Measurements from ENCODE around the gene ZFP1. TPM values are rescaled to one million over a fixed set of nuclear protein-coding genes. Genes with fewer than 3 reads are reported as not detected.

Gene ZFP1
- total RNA-seq, 2 experiments from 2014 or later: 14.8 to 17.3 TPM

DNA sequence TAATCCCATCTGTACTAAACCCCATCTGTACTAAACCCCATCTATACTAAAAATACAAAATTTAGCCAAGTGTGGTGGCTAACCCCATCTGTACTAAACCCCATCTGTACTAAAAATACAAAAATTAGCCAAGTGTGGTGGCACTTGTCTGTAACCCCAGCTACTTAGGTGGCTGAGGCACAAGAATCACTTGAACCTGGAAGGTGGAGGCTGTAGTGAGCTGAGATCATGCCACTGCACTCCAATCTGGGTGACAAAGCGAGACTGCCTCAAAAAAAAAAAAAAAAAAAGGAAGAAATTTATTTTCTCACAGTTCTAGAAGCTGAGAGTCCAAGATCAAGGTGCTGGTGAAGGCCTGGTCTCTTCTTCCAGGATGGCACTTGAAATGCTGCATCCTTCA, 12.1 kb downstream of the ZFP1 start:
- no peak overlapping the region for H3K27ac Mint-ChIP-seq
- ChIA-PET CTCF (no interaction called here), POLR2A (no interaction called here)
- no peak for ATAC-seq
- peaks cover 5% of the 10 kb centered on the region for H3K9me3 Mint-ChIP-seq (ENCODE audit: low read depth)
- intact Hi-C loops (cut with DNase I, micrococcal nuclease): no loop called here
- no peaks in the 10 kb centered on the region for H3K4me1 Mint-ChIP-seq
- no peak for DNase-seq
- H3K36me3 Mint-ChIP-seq (ENCODE audit: low read depth): peaks cover 49% of the 10 kb centered on the region
- H3K4me3 Mint-ChIP-seq: no peak overlapping the region
- no peaks in the 10 kb centered on the region for H3K27me3 Mint-ChIP-seq

DNA sequence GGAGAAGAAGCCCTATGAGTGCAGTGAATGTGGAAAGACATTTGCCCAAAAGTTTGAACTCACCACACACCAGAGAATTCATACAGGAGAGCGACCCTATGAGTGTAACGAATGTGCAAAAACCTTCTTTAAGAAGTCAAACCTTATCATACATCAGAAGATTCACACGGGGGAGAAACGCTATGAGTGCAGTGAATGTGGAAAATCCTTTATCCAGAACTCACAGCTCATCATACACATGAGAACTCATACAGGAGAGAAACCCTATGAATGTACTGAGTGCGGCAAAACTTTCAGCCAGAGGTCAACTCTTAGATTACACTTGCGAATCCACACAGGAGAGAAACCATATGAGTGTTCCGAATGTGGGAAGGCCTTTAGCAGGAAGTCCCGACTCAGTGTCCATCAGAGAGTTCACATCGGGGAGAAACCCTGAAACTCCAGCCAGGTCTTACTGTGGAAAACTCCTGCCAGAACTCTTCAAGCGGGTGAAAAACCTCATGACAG, 21.6 kb downstream of the ZFP1 start:
- peaks cover 73% of the 10 kb centered on the region for H3K36me3 Mint-ChIP-seq (ENCODE audit: low read depth)
- H3K27ac Mint-ChIP-seq: no peak overlapping the region
- CTCF ChIA-PET: no interaction called here
- intact Hi-C loops (cut with DNase I, micrococcal nuclease): no loop called here
- H3K27me3 Mint-ChIP-seq: no peaks in the 10 kb centered on the region
- H3K9me3 Mint-ChIP-seq (ENCODE audit: low read depth): peaks cover 56% of the 10 kb centered on the region
- H3K4me3 Mint-ChIP-seq: no peak overlapping the region
- H3K4me1 Mint-ChIP-seq: no peaks in the 10 kb centered on the region
- POLR2A ChIA-PET: no interaction called here
- ATAC-seq (no peak), DNase-seq (no peak)

DNA sequence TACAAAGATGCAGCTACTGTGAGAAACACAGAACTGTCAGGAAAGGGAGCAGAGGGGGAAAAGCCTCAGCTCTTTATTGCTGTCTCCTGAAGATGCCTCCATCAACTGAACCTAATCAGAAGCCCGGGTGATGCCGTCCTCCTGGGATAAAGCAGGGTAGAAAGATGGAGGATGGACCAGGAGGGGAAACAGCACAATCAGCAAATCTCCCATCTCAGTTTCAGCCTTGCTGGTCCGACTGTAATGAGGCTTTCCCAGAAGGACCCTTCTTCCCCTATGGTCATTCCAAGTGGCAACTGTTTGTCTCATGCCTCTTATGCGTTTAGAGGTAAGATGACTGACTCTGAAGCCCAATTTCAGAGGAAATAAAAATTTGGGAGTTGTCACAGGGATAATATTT, 24.3 kb downstream of the ZFP1 start:
- no peak overlapping the region for H3K27ac Mint-ChIP-seq
- no peaks in the 10 kb centered on the region for H3K27me3 Mint-ChIP-seq
- H3K9me3 Mint-ChIP-seq (ENCODE audit: low read depth): peaks cover 68% of the 10 kb centered on the region
- H3K4me3 Mint-ChIP-seq: no peak overlapping the region
- H3K36me3 Mint-ChIP-seq (ENCODE audit: low read depth): peaks cover 54% of the 10 kb centered on the region
- CTCF ChIA-PET: no interaction called here
- intact Hi-C loops (cut with DNase I, micrococcal nuclease): no loop called here
- no peaks in the 10 kb centered on the region for H3K4me1 Mint-ChIP-seq
- DNase-seq (no peak), ATAC-seq (no peak)
- POLR2A ChIA-PET: interaction anchor here (0.8 kb wide), 1 partner anchor 161 kb away, joined by 3 read pairs; no protein-coding TSS in a partner anchor

DNA sequence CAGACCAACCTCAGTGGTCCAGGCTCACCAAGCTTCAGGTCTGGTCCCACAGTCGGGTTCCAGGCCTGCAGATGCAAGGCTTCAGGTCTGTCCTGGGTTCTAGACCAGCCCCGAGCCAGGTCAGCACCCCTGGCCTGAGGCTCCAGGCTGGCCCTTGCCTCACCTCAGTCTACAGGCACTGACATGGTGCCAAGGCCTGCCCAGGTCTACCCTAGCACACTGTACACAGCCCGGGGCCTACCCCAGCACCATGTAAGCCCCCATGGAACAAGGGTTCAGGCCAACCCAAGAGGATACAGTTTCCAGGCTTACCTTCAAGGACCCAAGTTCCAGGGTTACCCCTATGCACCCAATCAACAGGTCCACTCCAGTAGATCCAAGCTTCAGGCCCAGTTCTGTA, 26.8 kb downstream of the ZFP1 start:
- POLR2A ChIA-PET: no interaction called here
- ATAC-seq (no peak), DNase-seq (no peak)
- no peak overlapping the region for H3K27ac Mint-ChIP-seq
- CTCF ChIA-PET: no interaction called here
- no peak overlapping the region for H3K4me3 Mint-ChIP-seq
- H3K9me3 Mint-ChIP-seq (ENCODE audit: low read depth): peaks cover 53% of the 10 kb centered on the region
- no peaks in the 10 kb centered on the region for H3K4me1 Mint-ChIP-seq
- intact Hi-C loops (cut with DNase I, micrococcal nuclease): no loop called here
- H3K27me3 Mint-ChIP-seq: no peaks in the 10 kb centered on the region
- peaks cover 29% of the 10 kb centered on the region for H3K36me3 Mint-ChIP-seq (ENCODE audit: low read depth)

DNA sequence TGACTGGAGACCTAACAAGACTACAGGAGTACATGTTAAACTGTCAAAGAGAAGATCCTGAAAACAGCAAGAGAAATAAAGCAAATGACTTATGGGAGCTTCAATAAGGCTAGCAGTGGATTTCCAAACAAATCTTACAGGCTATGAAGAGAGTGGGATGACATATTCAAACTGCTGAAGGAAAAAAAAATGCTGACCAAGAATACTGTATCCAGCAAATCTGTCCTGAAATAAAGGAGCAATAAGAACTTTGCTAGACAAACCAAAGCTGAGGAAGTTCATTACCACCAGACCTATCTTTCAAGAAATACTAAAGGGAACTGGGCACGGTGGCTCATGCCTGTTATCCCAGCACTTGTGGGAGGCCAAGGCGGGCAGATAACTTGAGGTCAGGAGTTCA, 28.6 kb downstream of the ZFP1 start:
- no peak overlapping the region for H3K4me3 Mint-ChIP-seq
- ChIA-PET CTCF (no interaction called here), POLR2A (no interaction called here)
- intact Hi-C loops (cut with DNase I, micrococcal nuclease): no loop called here
- H3K4me1 Mint-ChIP-seq: no peaks in the 10 kb centered on the region
- peaks cover 47% of the 10 kb centered on the region for H3K9me3 Mint-ChIP-seq (ENCODE audit: low read depth)
- peaks cover 13% of the 10 kb centered on the region for H3K36me3 Mint-ChIP-seq (ENCODE audit: low read depth)
- DNase-seq: no peak
- no peaks in the 10 kb centered on the region for H3K27me3 Mint-ChIP-seq
- no peak for ATAC-seq
- no peak overlapping the region for H3K27ac Mint-ChIP-seq

DNA sequence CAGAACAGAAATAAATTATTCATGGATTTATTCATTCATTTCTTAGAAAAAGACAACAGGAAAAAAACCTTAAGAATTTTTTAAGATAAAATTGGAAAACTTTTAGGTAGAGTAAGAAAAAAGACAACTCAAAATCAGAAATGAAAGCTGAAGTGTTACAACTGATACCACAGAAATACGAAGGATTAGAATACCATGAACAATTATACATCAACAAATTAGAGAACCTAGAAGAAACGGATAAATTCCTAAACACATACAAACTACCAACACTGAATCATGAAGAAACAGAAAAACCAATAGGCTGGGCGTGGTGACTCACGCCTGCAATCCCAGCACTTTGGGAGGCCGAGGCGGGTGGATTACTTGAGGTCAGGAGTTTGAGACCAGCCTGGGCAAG, 30.9 kb downstream of the ZFP1 start:
- ChIA-PET CTCF (no interaction called here), POLR2A (no interaction called here)
- no peaks in the 10 kb centered on the region for H3K27me3 Mint-ChIP-seq
- intact Hi-C loops (cut with DNase I, micrococcal nuclease): no loop called here
- peaks cover 4% of the 10 kb centered on the region for H3K36me3 Mint-ChIP-seq (ENCODE audit: low read depth)
- DNase-seq: no peak
- H3K4me1 Mint-ChIP-seq: no peaks in the 10 kb centered on the region
- H3K27ac Mint-ChIP-seq: no peak overlapping the region
- H3K9me3 Mint-ChIP-seq (ENCODE audit: low read depth): peaks cover 24% of the 10 kb centered on the region
- no peak for ATAC-seq
- no peak overlapping the region for H3K4me3 Mint-ChIP-seq

DNA sequence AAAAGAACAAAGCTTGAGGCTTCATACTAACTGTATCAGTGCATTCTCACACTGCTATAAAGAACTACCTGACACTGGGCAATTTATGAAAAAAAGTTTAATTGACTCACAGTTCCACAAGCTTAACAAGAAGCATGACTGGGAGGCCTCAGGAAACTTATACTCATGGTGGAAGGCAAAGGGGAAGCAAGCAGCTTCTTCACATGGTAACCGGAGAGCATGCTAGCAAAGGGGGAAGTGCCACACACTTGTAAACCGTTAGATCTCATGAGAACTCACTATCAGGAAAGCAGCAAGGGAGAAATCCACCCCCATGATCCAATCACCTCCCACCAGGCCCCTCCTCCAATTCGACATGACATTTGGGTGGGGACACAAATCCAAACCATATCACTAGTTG, 33.3 kb downstream of the ZFP1 start:
- peaks cover 3% of the 10 kb centered on the region for H3K36me3 Mint-ChIP-seq (ENCODE audit: low read depth)
- ATAC-seq: no peak

DNA sequence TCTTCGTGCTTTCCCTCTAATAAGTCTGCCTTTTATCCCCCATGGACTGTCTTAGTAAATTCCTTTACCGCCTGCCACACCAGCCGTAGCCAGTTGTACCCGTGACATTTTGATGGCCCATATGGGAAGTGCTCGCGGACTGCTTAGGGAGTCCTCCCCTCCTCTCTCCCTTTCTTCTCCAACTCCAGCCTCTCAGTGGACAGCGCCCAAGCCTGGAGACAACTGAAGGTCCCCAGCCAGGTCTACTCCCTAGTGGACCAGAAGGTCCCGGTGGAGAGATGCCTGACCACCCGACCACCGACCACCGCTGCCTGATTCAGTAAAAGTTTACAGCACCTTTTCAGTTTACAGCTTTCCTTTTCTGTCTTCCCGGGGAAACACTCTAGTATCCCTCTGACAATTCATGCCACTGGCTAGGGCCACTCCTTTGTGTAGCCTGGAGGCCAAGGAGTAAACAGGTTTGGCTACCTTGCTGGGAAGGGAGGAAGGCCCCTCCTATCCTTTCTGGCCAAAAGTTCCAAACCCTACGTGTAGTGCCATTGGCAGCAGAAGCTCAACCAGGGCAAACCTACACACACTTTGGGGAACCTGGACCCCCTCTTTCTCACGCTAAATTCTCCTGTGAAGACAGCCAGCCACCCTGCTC, 40.6 kb downstream of the ZFP1 start:
- ATAC-seq (no peak), DNase-seq (no peak)
- intact Hi-C loops (cut with DNase I, micrococcal nuclease): no loop called here
- Mint-ChIP-seq H3K36me3 (ENCODE audit: low read depth) (no peaks in the 10 kb centered on the region), H3K4me3 (no peak overlapping the region), H3K9me3 (ENCODE audit: low read depth) (no peaks in the 10 kb centered on the region), H3K27ac (no peak overlapping the region), H3K4me1 (no peaks in the 10 kb centered on the region), H3K27me3 (peaks cover 2% of the 10 kb centered on the region)
- ChIA-PET POLR2A (no interaction called here), CTCF (interaction anchor here (3.5 kb wide), 1 partner anchor 10 kb away, joined by 16 read pairs; no protein-coding TSS in a partner anchor)

More for the DNA sequence above, 33.3 kb downstream of the ZFP1 start:
- intact Hi-C loops (cut with DNase I, micrococcal nuclease): no loop called here
- CTCF ChIA-PET: no interaction called here
- Mint-ChIP-seq H3K27ac (no peak overlapping the region), H3K4me1 (no peaks in the 10 kb centered on the region), H3K4me3 (no peak overlapping the region), H3K9me3 (ENCODE audit: low read depth) (peaks cover 11% of the 10 kb centered on the region), H3K27me3 (no peaks in the 10 kb centered on the region)
- DNase-seq: no peak
- POLR2A ChIA-PET: no interaction called here

DNA sequence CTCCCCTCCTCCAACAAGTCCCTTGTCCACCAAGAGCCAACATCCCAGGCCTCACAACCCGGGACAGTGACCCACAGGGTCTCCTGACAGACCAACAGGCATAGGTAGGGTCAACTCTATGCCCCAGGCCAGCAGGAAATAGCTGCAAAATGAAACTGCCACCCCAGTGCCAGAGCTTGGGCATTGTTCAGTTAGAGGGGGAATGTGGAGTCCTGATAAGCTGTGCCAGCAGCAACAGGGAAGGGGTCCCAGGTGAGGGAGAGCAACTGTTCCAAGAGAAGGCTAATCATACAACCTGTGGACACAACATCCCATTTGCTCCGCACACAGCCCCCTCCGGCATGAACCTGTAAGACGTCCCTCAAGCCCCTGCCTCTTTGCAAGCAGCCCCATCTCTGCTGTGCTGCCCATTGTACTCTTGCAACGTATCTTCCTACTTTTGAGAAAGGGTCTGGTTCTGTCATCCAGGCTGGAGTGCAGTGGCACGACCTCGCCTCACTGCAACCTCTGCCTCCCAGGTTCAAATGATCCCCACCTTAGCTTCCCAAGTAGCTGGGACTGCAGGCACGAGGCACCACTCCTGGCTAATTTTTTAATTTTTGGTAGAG, 41.4 kb downstream of the ZFP1 start:
- H3K36me3 Mint-ChIP-seq (ENCODE audit: low read depth): no peaks in the 10 kb centered on the region
- H3K4me1 Mint-ChIP-seq: no peaks in the 10 kb centered on the region
- intact Hi-C loops (cut with DNase I, micrococcal nuclease): no loop called here
- no peak for DNase-seq
- no peak for ATAC-seq
- no peak overlapping the region for H3K27ac Mint-ChIP-seq
- peaks cover 2% of the 10 kb centered on the region for H3K27me3 Mint-ChIP-seq
- POLR2A ChIA-PET: no interaction called here
- CTCF ChIA-PET: interaction anchor here (0.8 to 3.5 kb wide), 2 partner anchors 10 to 592 kb away, joined by 3 to 16 read pairs; no protein-coding TSS in a partner anchor
- H3K4me3 Mint-ChIP-seq: no peak overlapping the region
- H3K9me3 Mint-ChIP-seq (ENCODE audit: low read depth): no peaks in the 10 kb centered on the region

DNA sequence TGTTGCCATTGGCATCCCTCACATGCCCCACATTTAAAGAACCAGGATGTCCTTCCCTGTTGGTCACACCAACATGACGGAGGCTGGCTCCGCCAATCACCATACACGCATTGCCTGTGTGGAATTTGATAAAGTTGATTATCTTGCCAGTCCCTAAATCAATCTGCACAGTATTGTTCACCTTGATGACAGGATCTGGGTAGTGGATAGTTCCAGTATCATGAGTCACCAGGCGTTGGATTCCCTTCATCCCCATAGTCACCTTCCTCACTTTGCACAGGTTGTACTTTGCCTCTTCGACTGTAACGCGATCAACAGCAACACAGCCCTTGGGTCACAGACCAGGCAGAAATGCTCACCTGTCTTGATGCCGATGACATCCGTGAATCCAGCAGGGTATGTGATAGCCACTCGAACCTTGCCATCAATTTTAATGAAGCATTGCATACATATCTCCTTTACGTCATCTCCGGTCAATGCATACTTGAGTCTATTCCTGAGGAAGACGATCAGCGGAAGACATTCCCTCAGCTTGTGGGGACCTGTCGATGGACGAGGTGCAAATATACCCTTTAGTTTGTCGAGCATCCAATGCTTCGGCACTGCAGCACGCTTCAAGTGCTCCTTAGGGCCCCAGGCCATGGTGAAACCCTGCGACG, 44.4 kb downstream of the ZFP1 start:
- CTCF ChIA-PET: interaction anchor here (0.6 to 1.0 kb wide), 2 partner anchors 81 to 190 kb away, joined by 3 read pairs; no protein-coding TSS in a partner anchor
- intact Hi-C loops (cut with DNase I, micrococcal nuclease): no loop called here
- H3K27ac Mint-ChIP-seq: no peak overlapping the region
- DNase-seq (no peak), ATAC-seq (no peak)
- no peaks in the 10 kb centered on the region for H3K9me3 Mint-ChIP-seq (ENCODE audit: low read depth)
- no peak overlapping the region for H3K4me3 Mint-ChIP-seq
- POLR2A ChIA-PET: no interaction called here
- H3K27me3 Mint-ChIP-seq: peaks cover 4% of the 10 kb centered on the region
- H3K4me1 Mint-ChIP-seq: no peaks in the 10 kb centered on the region
- H3K36me3 Mint-ChIP-seq (ENCODE audit: low read depth): no peaks in the 10 kb centered on the region

DNA sequence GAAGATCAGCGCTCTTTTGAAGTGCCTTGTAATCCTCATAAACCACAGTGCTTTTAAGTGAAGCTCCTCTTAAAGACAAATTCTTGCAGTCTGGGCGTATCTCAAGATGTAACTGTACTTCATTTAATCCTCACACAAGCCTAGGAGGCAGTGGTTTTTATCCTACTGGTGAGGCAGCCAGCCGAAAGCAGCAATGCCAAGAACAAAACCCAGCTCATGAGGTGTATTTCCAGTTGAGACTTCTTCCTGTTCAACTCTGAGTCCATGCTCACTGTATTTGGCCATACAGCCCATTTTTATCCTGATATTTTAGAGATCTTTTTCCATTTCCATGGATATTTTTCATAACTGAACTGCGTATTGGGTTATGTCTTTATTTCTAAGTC, 44.9 kb downstream of the ZFP1 start:
- no peaks in the 10 kb centered on the region for H3K36me3 Mint-ChIP-seq (ENCODE audit: low read depth)
- intact Hi-C loops (cut with DNase I, micrococcal nuclease): no loop called here
- no peak overlapping the region for H3K4me3 Mint-ChIP-seq
- peaks cover 9% of the 10 kb centered on the region for H3K27me3 Mint-ChIP-seq
- ATAC-seq (no peak), DNase-seq (no peak)
- no peaks in the 10 kb centered on the region for H3K4me1 Mint-ChIP-seq
- no peak overlapping the region for H3K27ac Mint-ChIP-seq
- H3K9me3 Mint-ChIP-seq (ENCODE audit: low read depth): no peaks in the 10 kb centered on the region
- POLR2A ChIA-PET: no interaction called here
- CTCF ChIA-PET: no interaction called here
